ENCODE results near the gene THAP11.
"Not testable (repeated sequence)": the region's sequence is repeated elsewhere in the genome, so short reads cannot be mapped to it uniquely, and the experiment has no call there.

THAP11 gene

GRCh38 chr16:67837190-67837589, 4.9 kb upstream of the THAP11 start:
- DNase-seq (ENCODE audit: low read depth): not testable (repeated sequence)

GRCh38 chr16:67837811-67838210, 4.3 kb upstream of the THAP11 start:
- DNase-seq (ENCODE audit: low read depth): no peak

GRCh38 chr16:67841198-67841815, 813 bp upstream of the THAP11 start:
- no peak for DNase-seq (ENCODE audit: low read depth)

- no peak for DNase-seq (ENCODE audit: low read depth)
These were observed 606 bp downstream of the THAP11 start for GRCh38 chr16:67842509-67843342.

- no peak for DNase-seq (ENCODE audit: low read depth)
These were observed 1.2 kb downstream of the THAP11 start for GRCh38 chr16:67843343-67843765.

GRCh38 chr16:67844497-67844896, 2.4 kb downstream of the THAP11 start:
- no peak for DNase-seq (ENCODE audit: low read depth)

- no peak for DNase-seq (ENCODE audit: low read depth)
These were observed 3.4 kb downstream of the THAP11 start for GRCh38 chr16:67845291-67846062.

GRCh38 chr16:67846063-67846319, 3.9 kb downstream of the THAP11 start:
- DNase-seq (ENCODE audit: low read depth): no peak

- peak; percentile 93 for DNase-seq (ENCODE audit: low read depth)
These were observed 4.4 kb downstream of the THAP11 start, which contains the start of gene NUTF2 for GRCh38 chr16:67846320-67847063. Gene NUTF2, plus strand, starts transcription at chr16:67846933. Its CDS starts 18,198 bp downstream, at chr16:67865131.

- no peak for DNase-seq (ENCODE audit: low read depth)
These were observed 5.1 kb downstream of the THAP11 start, which contains the start of gene CENPT for GRCh38 chr16:67847064-67847861. Gene CENPT, minus strand, starts transcription at chr16:67847693. Its CDS starts 13,834 bp downstream, at chr16:67833859.

- DNase-seq (ENCODE audit: low read depth): no peak
These were observed 6.0 kb downstream of the THAP11 start for GRCh38 chr16:67848118-67848517.

- DNase-seq (ENCODE audit: low read depth): no peak
These were observed 11.6 kb downstream of the THAP11 start for GRCh38 chr16:67853670-67854069.

- no peak for DNase-seq (ENCODE audit: low read depth)
These were observed 13.7 kb downstream of the THAP11 start for GRCh38 chr16:67855789-67856188.

- no peak for DNase-seq (ENCODE audit: low read depth)
These were observed 14.9 kb downstream of the THAP11 start for GRCh38 chr16:67856927-67857546.

GRCh38 chr16:67857547-67858233, 15.6 kb downstream of the THAP11 start:
- no peak for DNase-seq (ENCODE audit: low read depth)

- no peak for DNase-seq (ENCODE audit: low read depth)
These were observed 16.4 kb downstream of the THAP11 start for GRCh38 chr16:67858500-67858899.

- no peak for DNase-seq (ENCODE audit: low read depth)
These were observed 18.7 kb downstream of the THAP11 start for GRCh38 chr16:67860589-67861398.

- DNase-seq (ENCODE audit: low read depth): no peak
These were observed 19.8 kb downstream of the THAP11 start for GRCh38 chr16:67861877-67862276.
